HCT116 (cell line): ENCODE results near the gene RANBP9. TPM values are rescaled to one million over a fixed set of nuclear protein-coding genes. Genes with fewer than 3 reads are reported as not detected.

Experiments
- ATAC-seq: fragments of 200-7000 bp; cut with Tn5 transposase; 2 replicates; pipeline ENCODE4 v1.9.1; 2020; ENCODE audit warnings: mild to moderate bottlenecking, moderate library complexity
- BruUV-seq: library from RNA; stranded (reverse); fragments of 400-500 nt; replicated peaks from 2 replicates; lab custom pipeline; 2021; lab: Mats Ljungman, UMichigan
- CTCF ChIA-PET: fragments of 300-600 bp; sonication (Branson Sonifier 250); formaldehyde crosslinking; loops from one replicate; lab custom pipeline; 2021; ENCODE audit warnings: antibody characterized with exemption; lab: Charles Lee
- POLR2A ChIA-PET: fragments of 300-600, 350-600 bp; sonication (Branson Sonifier 250); formaldehyde crosslinking; loops from one replicate; lab custom pipeline; 2021; ENCODE audit warnings: antibody characterized with exemption; lab: Charles Lee
- RAD21 ChIA-PET, 2 experiments: fragments of 300-600 bp; sonication (Branson Sonifier 250); formaldehyde crosslinking; loops; one replicate each; lab custom pipeline; 2023; ENCODE audit warnings: low total read pairs in 2 of 2; ENCODE audit not compliant: uncharacterized antibody in 2 of 2, unreplicated experiment in 2 of 2, low non-redundant PET in 1 of 2; lab: Charles Lee
- DNase-seq: peaks from one replicate; pipeline ENCODE4 v3.0.0-alpha.2; 2010; ENCODE audit warnings: low read depth, low spot score
- H2AFZ ChIP-seq: fragments of 200-600 bp; shearing (Covaris generic), sonication (generic); 2 replicates; pipeline ENCODE4 v1.6.1; 2017; ENCODE audit warnings: low read depth, mixed run types, mixed read lengths, antibody characterized with exemption, low read length; ENCODE audit not compliant: poor library complexity, severe bottlenecking
- H3K27ac ChIP-seq: 2 replicates; pipeline ENCODE4 v1.5.1; 2012; ENCODE audit warnings: low read depth, low read length
- H3K27me3 ChIP-seq: fragments of 200-600 bp; sonication (generic); 2 replicates; pipeline ENCODE4 v1.6.1; 2016; ENCODE audit warnings: mixed run types, low read length, mixed read lengths; ENCODE audit not compliant: insufficient read depth
- H3K36me3 ChIP-seq, 2 experiments: fragments of 200-500 bp in 1 of 2; fragments of 200-600 bp in 1 of 2; sonication (Bioruptor generic) in 1 of 2; sonication (generic) in 1 of 2; 2 replicates each; pipeline versions ENCODE4 v1.5.1 to v1.6.1; 2014 to 2016; ENCODE audit warnings: low read length in 2 of 2, inconsistent platforms in 1 of 2, mixed read lengths in 1 of 2, mixed run types in 1 of 2; ENCODE audit not compliant: insufficient read depth in 2 of 2, control insufficient read depth in 1 of 2
- H3K4me1 ChIP-seq, 2 experiments: fragments of 200-600 bp in 1 of 2; sonication (generic) in 1 of 2; 2 replicates each; pipeline versions ENCODE4 v1.5.1 to v1.6.1; 2012 to 2017; ENCODE audit warnings: low read length in 2 of 2, inconsistent platforms in 1 of 2, mild to moderate bottlenecking in 1 of 2, mixed read lengths in 1 of 2, mixed run types in 1 of 2, moderate library complexity in 1 of 2; ENCODE audit not compliant: insufficient read depth in 2 of 2, control insufficient read depth in 1 of 2
- H3K4me2 ChIP-seq: fragments of 200-600 bp; sonication (generic); 2 replicates; pipeline ENCODE4 v1.6.1; 2017; ENCODE audit warnings: mixed run types, low read length, mixed read lengths
- H3K4me3 ChIP-seq, 2 experiments: fragments of 200-600 bp in 1 of 2; sonication (generic) in 1 of 2; replicated peaks in 1 of 2; 2 replicates each; pipeline ENCODE4 v1.5.1; 2011 to 2016; ENCODE audit warnings: low read length in 2 of 2, control low read depth in 1 of 2, low read depth in 1 of 2, mild to moderate bottlenecking in 1 of 2, mixed read lengths in 1 of 2, mixed run types in 1 of 2
- H3K79me2 ChIP-seq: fragments of 200-600 bp; sonication (generic); 2 replicates; pipeline ENCODE4 v1.6.1; 2017; ENCODE audit warnings: mild to moderate bottlenecking, mixed run types, low read length, moderate library complexity, mixed read lengths; ENCODE audit not compliant: insufficient read depth
- H3K9ac ChIP-seq: fragments of 200-600 bp; sonication (generic); 2 replicates; pipeline ENCODE4 v1.6.1; 2016; ENCODE audit warnings: low read length, mixed read lengths
- H3K9me2 ChIP-seq: fragments of 200-600 bp; sonication (generic), shearing (Covaris generic); 2 replicates; pipeline ENCODE4 v1.6.1; 2017; ENCODE audit warnings: mixed run types, mild to moderate bottlenecking, moderate library complexity; ENCODE audit not compliant: insufficient read depth
- H3K9me3 ChIP-seq, 2 experiments: fragments of 200-500 bp in 1 of 2; fragments of 200-600 bp in 1 of 2; sonication (Bioruptor generic) in 1 of 2; sonication (generic) in 1 of 2; 2 replicates each; pipeline ENCODE4 v1.6.1; 2014 to 2017; ENCODE audit warnings: low read length in 2 of 2, mixed read lengths in 2 of 2, inconsistent platforms in 1 of 2, low read depth in 1 of 2, mild to moderate bottlenecking in 1 of 2, mixed run types in 1 of 2, moderate library complexity in 1 of 2; ENCODE audit not compliant: control insufficient read depth in 1 of 2, insufficient read depth in 1 of 2
- H4K20me1 ChIP-seq: fragments of 200-600 bp; sonication (generic), shearing (Covaris generic); 2 replicates; pipeline ENCODE4 v1.6.1; 2017; ENCODE audit warnings: mixed run types, mild to moderate bottlenecking, moderate library complexity; ENCODE audit not compliant: insufficient read depth
- ATF3 ChIP-seq: IDR thresholded peaks from 2 replicates; pipeline ENCODE4 v1.6.1; 2012
- CBX3 ChIP-seq: IDR thresholded peaks from 2 replicates; pipeline ENCODE4 v1.6.1; 2012; ENCODE audit warnings: low read depth
- CEBPB ChIP-seq: IDR thresholded peaks from 2 replicates; pipeline ENCODE4 v1.6.1; 2012; ENCODE audit warnings: low read depth
- EGR1 ChIP-seq: IDR thresholded peaks from 2 replicates; pipeline ENCODE4 v1.6.1; 2012; ENCODE audit warnings: low read depth
- ELF1 ChIP-seq: IDR thresholded peaks from 2 replicates; pipeline ENCODE4 v1.6.1; 2012; ENCODE audit warnings: low read depth, borderline replicate concordance
- EZH2 ChIP-seq: fragments of 200-600 bp; sonication (generic); IDR thresholded peaks from 2 replicates; pipeline ENCODE4 v1.6.1; 2017; ENCODE audit warnings: antibody characterized with exemption, mixed run types
- FOSL1 ChIP-seq: IDR thresholded peaks from 2 replicates; pipeline ENCODE4 v1.6.1; 2012; ENCODE audit warnings: low read depth
- JUND ChIP-seq: IDR thresholded peaks from 2 replicates; pipeline ENCODE4 v1.6.1; 2012
- MAX ChIP-seq: IDR thresholded peaks from 2 replicates; pipeline ENCODE4 v1.6.1; 2012
- POLR2A ChIP-seq: IDR thresholded peaks from 2 replicates; pipeline ENCODE4 v1.7.0; 2011; ENCODE audit warnings: borderline replicate concordance; ENCODE audit not compliant: insufficient read depth, insufficient read length; ENCODE audit errors: extremely low read depth
- POLR2AphosphoS5 ChIP-seq: IDR thresholded peaks from 2 replicates; pipeline ENCODE4 v1.6.1; 2011; ENCODE audit warnings: mild to moderate bottlenecking, low read depth, low read length, moderate library complexity
- RAD21 ChIP-seq: IDR thresholded peaks from 2 replicates; pipeline ENCODE4 v1.6.1; 2012; ENCODE audit warnings: low read depth, mild to moderate bottlenecking
- REST ChIP-seq: IDR thresholded peaks from 2 replicates; pipeline ENCODE4 v1.6.1; 2012; ENCODE audit warnings: low read depth
- SIN3A ChIP-seq: IDR thresholded peaks from 2 replicates; pipeline ENCODE4 v1.6.1; 2012; ENCODE audit warnings: low read depth
- SP1 ChIP-seq: IDR thresholded peaks from 2 replicates; pipeline ENCODE4 v1.6.1; 2012; ENCODE audit warnings: low read depth
- YY1 ChIP-seq: IDR thresholded peaks from 2 replicates; pipeline ENCODE4 v1.6.1; 2011; ENCODE audit warnings: low read length, low read depth, moderate library complexity, mild to moderate bottlenecking; ENCODE audit not compliant: insufficient replicate concordance; ENCODE audit errors: extremely low read depth
- ZBTB33 ChIP-seq: IDR thresholded peaks from 2 replicates; pipeline ENCODE4 v1.6.1; 2011; ENCODE audit warnings: mild to moderate bottlenecking, low read length, moderate library complexity; ENCODE audit not compliant: insufficient replicate concordance; ENCODE audit errors: extremely low read depth
- ZFX ChIP-seq: fragments of 450-650 bp; IDR thresholded peaks from 2 replicates; pipeline ENCODE4 v1.6.1; 2017
- ZNF274 ChIP-seq: fragments of 200-500 bp; sonication (Bioruptor generic); IDR thresholded peaks from 2 replicates; pipeline ENCODE4 v1.6.1; 2014; ENCODE audit warnings: mild to moderate bottlenecking, low read depth, low read length, inconsistent platforms
- intact Hi-C: fragments of 100-400 bp; cut with micrococcal nuclease; formaldehyde crosslinking; loops from 2 replicates; pipeline ENCODE4 v1.10.0; 2022
- total RNA-seq: library from RNA; stranded (reverse); gene quantifications from one replicate; pipeline ENCODE4 v1.2.1, GENCODE V29; 2021; ENCODE audit not compliant: unreplicated experiment

The RANBP9 gene
- total RNA-seq, 1 experiment from 2014 or later: 48.0 TPM

GRCh38 chr6:13683038-13683437 lies 28.6 kb downstream of the RANBP9 start (continued):
- TF ChIP-seq ZBTB33 (no peak), JUND (no peak), CEBPB (no peak), ATF3 (no peak), ELF1 (no peak), POLR2A (no peak), POLR2AphosphoS5 (no peak), ZNF274 (no peak)

GRCh38 chr6:13682346-13682745 lies 29.3 kb downstream of the RANBP9 start:
- H3K9me3 ChIP-seq: no peaks in the 10 kb centered on the region
- no peak overlapping the region for H2AFZ ChIP-seq
- H3K36me3 ChIP-seq: no peaks in the 10 kb centered on the region; a peak in 1 of 4 replicates
- H3K4me3 ChIP-seq: no peak overlapping the region
- H3K27ac ChIP-seq: no peak overlapping the region
- no peaks in the 10 kb centered on the region for H3K9me2 ChIP-seq
- no peaks in the 10 kb centered on the region; a peak in 1 of 4 replicates for H3K4me1 ChIP-seq
- DNase-seq (no peak), ATAC-seq (no peak)
- ChIA-PET RAD21 (no interaction called here), CTCF (no interaction called here), POLR2A (no interaction called here)
- H3K27me3 ChIP-seq: no peaks in the 10 kb centered on the region
- intact Hi-C loops: no loop called here
- H3K4me2 ChIP-seq: no peak overlapping the region
- peaks cover 7% of the 10 kb centered on the region; the same call in 1 of the 2 replicates for H4K20me1 ChIP-seq
- peaks cover 95% of the 10 kb centered on the region for H3K79me2 ChIP-seq
- no TSS peak for BruUV-seq
- no peak overlapping the region for H3K9ac ChIP-seq
- TF ChIP-seq YY1 (no peak), ZNF274 (no peak), CBX3 (no peak), EZH2 (no peak), REST (no peak), FOSL1 (no peak), SP1 (no peak), ZFX (no peak), EGR1 (no peak), SIN3A (no peak), ATF3 (no peak), MAX (no peak), ZBTB33 (no peak), RAD21 (no peak), ELF1 (no peak)
